Activated naive CD4-positive, alpha-beta T cell treated with anti-CD3 and anti-CD28 coated beads, Interleukin-2, amount 50 U/mL, for 72 hours (primary cell): ENCODE measurements around the gene DYRK1B. TPM values are rescaled to one million over a fixed set of nuclear protein-coding genes. Genes with fewer than 3 reads are reported as not detected.
"Not testable (repeated sequence)": the region's sequence is repeated elsewhere in the genome, so short reads cannot be mapped to it uniquely, and the experiment has no call there.

Source experiments
- ATAC-seq, 2 donors: fragments of 150-1000 bp; cut with Tn5 transposase; 2 replicates each; pipeline ENCODE4 v1.10.0; 2021; ENCODE audit warnings: mild to moderate bottlenecking in 2 of 2, moderate library complexity in 2 of 2
- DNase-seq, 2 donors: peaks; one replicate each; pipeline ENCODE4 v3.0.0; 2021 to 2022; ENCODE audit warnings: low spot score in 2 of 2
- H3K27ac Mint-ChIP-seq, 2 donors: one replicate each; pipeline ENCODE4 v1.8.0; 2022; ENCODE audit warnings: mild to moderate bottlenecking in 2 of 2, mixed read lengths in 2 of 2
- H3K36me3 Mint-ChIP-seq, 2 donors: one replicate each; pipeline ENCODE4 v1.8.0; 2022; ENCODE audit warnings: mixed read lengths in 2 of 2
- H3K9me3 Mint-ChIP-seq, 2 donors: one replicate each; pipeline ENCODE4 v1.8.0; 2022; ENCODE audit warnings: mixed read lengths in 2 of 2
- total RNA-seq, 2 donors: library from RNA; stranded (reverse); gene quantifications; one replicate each; pipeline ENCODE4 v1.2.3, GENCODE V29; 2022

The DYRK1B gene
- total RNA-seq, 2 donors from 2014 or later = 8.9 to 10.3 TPM

DNA sequence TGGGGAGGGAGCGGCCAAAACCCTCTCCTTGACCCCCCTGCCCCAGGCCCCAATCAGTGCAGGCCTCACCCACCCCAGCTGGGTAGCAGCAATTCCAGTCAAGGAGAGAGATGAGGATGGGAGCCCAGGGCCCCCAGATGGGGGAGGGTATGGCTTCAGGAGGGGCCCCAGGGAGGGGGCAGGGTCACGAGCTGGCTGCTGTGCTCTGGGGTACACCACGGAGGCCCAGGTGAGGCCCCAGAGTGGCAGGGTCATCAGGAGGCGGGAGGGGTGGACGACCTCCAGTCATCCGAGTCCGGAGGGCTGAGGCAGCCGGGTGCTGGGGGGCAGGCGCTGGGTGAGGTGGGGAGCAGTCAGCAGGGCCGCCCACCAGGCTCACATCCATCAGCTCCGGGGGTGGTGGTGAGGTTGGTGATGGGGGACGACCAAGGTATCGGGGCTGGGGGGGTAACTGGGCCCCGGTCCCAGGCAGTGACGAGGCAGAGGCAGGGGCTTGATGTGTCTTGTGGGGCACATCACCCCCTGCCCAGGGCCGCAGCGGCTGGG is 8.4 kb downstream of the DYRK1B start:
- Mint-ChIP-seq H3K27ac (no peak overlapping the region), H3K9me3 (no peaks in the 10 kb centered on the region), H3K36me3 (no peaks in the 10 kb centered on the region)
- DNase-seq (no peak), ATAC-seq (no peak)

DNA sequence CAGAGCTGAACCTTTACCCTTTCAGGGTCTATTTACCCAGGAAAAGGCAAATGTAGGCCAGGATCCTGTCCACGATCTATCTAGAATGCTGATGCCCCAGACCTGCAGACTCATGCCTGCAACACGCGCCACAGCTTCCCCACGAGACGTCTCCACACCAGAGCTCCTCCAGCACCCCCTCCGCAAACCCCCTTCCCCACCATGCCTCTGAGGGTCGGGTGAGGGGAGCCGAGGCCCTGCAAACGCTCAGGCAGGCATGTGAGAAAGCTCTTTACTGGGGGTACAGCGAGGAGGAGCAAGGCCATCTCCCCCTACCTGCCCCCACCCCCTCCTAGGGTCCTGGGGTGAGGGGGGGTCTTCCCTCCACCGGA is 8.9 kb downstream of the DYRK1B start:
- H3K9me3 Mint-ChIP-seq = no peaks in the 10 kb centered on the region
- no peak overlapping the region for H3K27ac Mint-ChIP-seq
- no peak for DNase-seq
- H3K36me3 Mint-ChIP-seq = no peaks in the 10 kb centered on the region
- ATAC-seq = no peak

DNA sequence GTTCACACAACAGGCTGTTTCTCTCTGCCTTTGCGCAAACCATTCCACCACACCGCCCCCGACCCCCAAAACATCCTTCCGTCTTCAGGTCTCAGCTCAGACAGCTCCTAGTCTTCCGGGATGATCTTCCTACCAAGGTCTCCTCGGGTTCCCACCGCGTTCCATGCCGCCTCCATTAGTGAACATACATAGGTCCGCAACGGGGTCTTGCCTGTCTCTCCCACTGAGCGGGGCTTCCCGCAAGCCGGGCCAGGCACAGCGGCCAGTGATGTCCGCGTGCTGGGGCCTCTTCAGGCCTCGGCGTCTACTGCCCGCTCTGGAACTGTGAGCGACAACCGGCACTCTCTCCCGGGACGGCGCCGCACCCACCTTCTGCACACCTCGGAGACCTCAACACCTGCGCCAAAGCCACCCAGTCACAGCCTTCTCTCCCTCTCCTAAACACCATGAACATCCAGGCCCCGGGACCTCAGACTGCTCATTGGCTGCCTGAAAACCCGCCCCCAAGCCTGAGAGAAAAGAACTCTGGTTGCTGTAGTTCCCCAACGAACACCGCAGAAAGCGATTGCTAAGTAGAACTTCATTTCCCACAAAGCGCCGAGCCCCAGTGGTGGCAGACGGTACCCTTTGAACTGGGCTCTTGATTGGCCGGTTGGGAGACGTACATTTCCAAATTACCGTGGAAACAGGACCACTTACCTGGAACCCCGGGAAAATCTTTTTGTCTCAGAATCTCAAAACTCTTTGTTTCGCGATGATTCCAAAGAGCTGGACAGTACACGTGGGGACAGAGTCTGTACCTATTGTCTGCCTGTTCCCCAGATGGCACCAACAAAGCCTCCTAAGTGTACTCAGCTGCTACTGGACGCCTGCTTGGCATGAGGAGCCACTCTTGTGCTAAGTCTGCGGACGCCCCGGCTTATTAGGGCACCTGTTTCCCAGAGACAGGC is 9.5 kb downstream of the DYRK1B start:
- H3K36me3 Mint-ChIP-seq = no peaks in the 10 kb centered on the region
- DNase-seq (peak; percentile 82 to 86), ATAC-seq (peak; percentile 97 to 99)
- H3K9me3 Mint-ChIP-seq = no peaks in the 10 kb centered on the region
- no peak overlapping the region for H3K27ac Mint-ChIP-seq

DNA sequence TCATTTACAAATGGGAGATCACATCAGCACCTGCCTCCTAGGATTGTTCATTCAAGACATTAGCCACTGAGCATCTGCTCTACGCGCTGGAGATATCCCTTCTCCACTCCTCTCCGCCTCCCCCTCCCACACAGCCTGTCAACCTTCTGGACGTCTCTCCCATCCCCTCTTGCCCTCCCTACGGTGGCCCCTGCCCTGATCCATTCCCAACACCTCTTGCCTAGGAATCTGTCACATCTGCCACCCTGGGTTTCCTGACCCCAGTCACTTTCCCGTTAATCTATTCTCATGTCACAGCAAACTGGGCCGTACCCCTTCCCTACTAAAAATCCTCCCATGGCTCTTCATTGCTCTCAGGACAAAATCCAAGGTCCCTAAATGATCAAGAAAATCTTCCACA is 10.3 kb downstream of the DYRK1B start:
- H3K9me3 Mint-ChIP-seq = no peaks in the 10 kb centered on the region
- DNase-seq = no peak
- ATAC-seq = no peak
- no peaks in the 10 kb centered on the region for H3K36me3 Mint-ChIP-seq
- H3K27ac Mint-ChIP-seq = no peak overlapping the region

DNA sequence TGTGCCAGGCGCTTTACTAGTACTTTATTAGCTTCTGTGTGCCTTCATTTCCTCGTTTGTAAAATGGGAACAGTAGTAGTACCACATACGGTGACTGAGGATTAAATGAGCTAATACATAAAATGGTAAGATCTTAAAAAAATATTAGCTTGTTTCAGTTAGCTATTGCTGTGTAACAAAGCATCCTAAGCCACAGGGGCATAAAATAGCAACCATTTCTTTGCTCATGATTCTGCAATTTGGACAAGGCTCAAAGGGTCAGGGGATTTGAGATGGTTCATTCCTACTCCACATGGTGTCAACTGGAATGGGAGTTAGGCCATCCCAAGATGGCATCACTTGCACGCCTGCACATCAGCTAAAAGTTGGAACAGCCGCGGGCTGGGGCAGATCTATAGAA is 13.3 kb downstream of the DYRK1B start:
- no peak for DNase-seq
- no peaks in the 10 kb centered on the region for H3K36me3 Mint-ChIP-seq
- no peak overlapping the region for H3K27ac Mint-ChIP-seq
- ATAC-seq = no peak
- no peaks in the 10 kb centered on the region for H3K9me3 Mint-ChIP-seq

DNA sequence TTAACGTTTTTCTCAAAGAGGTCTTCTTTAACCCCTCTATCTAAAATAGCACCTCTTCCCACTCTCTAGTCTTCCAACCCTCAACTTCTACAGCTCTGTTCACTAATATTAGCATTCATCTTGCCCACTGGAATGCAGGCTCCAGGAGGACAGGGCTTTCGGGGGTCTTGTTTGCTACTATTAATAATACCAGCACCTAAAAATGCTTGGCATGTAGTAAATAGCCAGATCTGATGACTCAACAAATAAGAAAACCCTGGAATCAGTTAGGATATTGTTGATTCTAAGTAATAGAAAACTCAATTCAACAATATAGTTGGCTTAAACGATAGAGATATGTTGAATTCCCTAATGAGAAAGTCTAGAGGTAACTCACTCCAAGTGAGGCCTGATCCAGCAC is 14.2 kb downstream of the DYRK1B start:
- H3K27ac Mint-ChIP-seq = peak overlapping the region in 1 of 2 donors; percentile 46
- H3K36me3 Mint-ChIP-seq = no peaks in the 10 kb centered on the region
- DNase-seq (no peak), ATAC-seq (no peak)
- H3K9me3 Mint-ChIP-seq = no peaks in the 10 kb centered on the region

DNA sequence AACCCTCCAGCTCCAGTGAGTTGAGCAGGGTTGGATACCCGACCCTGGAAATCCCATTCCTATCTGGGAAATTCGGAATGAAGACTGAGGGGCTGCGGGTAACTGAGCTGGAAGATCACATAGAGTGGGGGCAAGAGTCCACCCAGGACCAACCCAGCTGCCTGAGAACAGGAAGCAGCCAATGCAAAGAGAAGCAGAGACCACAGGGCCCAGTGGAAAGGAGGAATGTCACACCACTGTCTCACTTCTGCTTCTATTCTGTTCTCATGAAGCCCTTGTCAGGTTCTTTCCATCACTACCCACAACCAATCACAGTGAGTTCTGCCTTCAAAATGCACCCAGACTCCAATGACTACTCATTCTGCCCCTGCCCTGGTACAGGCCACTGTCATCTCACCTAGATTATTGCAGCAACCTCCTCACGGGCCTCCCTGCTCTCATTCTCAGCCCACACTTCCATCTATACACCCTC is 15.3 kb downstream of the DYRK1B start:
- no peak for ATAC-seq
- Mint-ChIP-seq H3K36me3 (no peaks in the 10 kb centered on the region), H3K9me3 (no peaks in the 10 kb centered on the region), H3K27ac (peak overlapping the region; percentile 46 to 73)
- DNase-seq = no peak

DNA sequence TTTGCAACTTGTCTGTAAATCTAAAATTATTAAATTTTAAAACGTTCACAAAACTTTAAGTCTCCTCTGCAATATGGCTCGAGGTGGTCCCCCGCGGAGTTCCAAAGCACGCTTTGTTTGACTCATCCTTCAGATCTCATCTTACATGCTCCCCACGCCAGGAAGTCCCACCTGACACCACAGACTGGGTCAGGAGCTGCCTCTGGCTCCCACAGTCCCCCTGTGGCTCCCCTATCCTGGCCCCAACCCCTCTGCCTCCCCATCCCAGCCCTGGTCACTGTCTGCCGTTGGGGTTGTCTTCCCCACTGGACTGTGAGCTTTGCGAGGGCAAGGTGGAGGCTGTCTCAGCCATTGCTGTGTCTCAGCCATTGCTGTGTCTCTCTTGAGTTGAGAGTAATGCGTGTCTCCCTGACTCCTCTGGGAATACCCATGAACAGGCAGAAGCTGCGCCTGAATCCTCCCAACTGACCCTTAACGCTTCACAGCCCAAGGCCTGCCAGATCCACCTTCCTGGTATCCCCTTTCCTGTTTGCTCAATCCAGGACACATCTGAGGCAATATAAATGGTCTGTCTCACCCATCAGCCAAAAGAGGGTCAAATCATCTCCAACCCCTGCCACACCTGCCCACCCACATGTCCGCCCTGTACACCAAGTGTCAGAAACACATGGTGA is 15.9 kb downstream of the DYRK1B start:
- no peak for ATAC-seq

DNA sequence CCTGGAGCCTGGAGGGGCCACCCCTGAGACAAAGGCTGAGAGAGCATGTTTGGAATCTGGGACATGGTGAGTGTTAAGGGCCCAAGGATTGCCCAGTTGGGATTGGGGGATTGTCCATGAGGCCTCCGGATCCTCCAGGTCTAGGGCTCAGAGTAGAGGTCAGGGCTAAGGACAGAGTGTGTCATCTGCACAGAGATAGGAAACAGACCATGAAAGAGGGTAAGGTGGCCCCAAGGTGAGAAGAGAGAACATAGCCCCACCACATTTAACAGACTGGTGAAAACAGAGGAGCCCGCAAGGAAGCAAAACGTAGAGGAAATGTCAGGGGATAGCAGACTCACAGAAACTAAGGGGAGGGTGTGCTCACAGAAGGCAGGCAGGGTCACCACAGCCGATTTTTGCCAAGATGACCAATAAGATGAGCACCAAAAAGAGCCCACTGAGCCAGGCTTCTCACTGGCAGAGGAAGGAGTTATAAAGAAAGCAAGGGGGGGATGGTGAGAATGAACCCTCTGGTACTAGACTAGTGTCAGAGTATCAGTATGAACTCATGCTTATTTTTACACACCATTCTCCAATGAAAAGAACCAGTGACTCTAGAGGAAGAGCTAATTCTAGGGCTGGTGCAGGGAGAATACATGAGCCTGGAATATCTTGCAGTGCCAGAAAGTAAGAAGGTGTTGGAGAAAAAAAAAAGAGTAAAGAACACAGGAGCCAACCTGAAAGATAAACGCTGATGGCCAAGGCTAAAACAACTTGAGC is 17.5 kb downstream of the DYRK1B start:
- H3K9me3 Mint-ChIP-seq = no peaks in the 10 kb centered on the region
- H3K36me3 Mint-ChIP-seq = no peaks in the 10 kb centered on the region
- ATAC-seq (no peak), DNase-seq (no peak)
- peak overlapping the region; percentile 69 to 72 for H3K27ac Mint-ChIP-seq

More for the DNA sequence above, 15.9 kb downstream of the DYRK1B start:
- no peak for DNase-seq
- no peak overlapping the region for H3K27ac Mint-ChIP-seq
- no peaks in the 10 kb centered on the region for H3K9me3 Mint-ChIP-seq
- H3K36me3 Mint-ChIP-seq = no peaks in the 10 kb centered on the region

DNA sequence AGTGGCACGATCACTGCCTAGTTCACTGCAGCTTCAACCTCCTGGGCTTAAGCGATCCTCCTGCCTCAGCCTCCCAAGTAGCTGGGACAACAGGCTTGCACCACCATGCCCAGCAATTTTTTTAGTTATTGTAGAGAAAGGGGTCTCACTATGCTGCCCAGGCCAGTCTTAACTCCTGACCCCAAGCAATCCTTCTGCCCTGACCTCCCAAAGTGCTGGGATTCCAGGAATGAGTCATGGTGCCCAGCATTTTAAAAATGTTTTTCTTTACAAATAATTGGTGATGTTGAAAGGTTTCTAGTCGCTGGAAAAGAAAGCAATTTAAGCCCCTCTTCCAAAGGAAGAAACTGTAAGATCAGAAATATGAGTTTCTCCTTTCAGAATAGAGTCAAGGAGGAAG is 19.4 kb downstream of the DYRK1B start:
- no peak for DNase-seq
- no peaks in the 10 kb centered on the region for H3K36me3 Mint-ChIP-seq
- H3K27ac Mint-ChIP-seq = no peak overlapping the region
- no peaks in the 10 kb centered on the region for H3K9me3 Mint-ChIP-seq
- no peak for ATAC-seq

DNA sequence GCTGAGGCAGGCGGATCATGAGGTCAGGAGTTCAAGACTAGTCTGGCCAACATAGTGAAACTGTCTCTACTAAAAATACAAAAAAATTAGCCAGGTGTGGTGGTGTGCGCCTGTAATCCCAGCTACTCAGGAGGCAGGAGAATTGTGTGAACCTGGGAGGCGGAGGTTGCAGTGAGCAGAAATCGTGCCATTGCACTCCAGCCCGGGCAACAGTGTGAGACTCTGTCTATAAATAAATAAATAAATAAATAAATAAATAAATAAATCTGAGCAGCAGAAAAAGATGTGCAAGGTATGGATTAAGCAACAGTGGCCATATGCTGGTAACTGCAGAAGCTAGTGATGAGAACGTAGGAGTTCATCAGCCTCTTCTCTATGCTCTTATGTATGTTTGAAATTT is 19.9 kb downstream of the DYRK1B start:
- not testable (repeated sequence) for H3K9me3 Mint-ChIP-seq, H3K36me3 Mint-ChIP-seq, H3K27ac Mint-ChIP-seq, DNase-seq, ATAC-seq

DNA sequence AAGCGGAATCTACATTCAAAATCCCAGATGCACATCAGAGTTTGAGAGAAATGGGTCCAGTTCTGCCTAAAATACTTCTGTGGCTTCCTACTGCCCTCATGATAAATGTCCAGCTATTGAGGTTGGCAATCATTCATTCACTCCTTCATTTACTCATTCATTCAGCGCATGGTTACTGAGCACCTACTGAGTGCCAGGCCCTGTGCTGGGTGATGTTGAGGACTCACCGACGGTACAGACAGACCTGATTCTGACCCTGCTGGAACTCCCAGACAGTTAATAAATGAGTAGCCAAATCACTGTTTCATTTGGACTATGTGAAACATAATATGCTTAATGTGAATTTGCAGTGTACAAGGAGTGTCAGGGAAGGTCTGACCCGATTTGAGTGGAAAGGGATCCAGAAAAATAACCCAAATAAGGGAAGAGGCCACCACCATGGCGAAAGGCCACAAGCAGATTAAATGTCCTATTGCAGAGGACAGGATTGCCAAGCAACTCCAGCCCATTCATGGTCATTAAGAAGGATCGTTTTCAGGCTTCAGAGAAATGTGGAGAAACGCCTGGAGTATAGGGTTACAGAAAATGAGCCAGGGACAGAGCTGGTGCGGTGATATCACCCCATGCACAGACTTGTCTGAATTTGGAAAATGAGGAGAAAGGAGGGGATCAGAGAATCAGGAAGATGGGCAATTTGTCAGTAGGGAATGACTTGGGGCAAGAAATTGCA is 20.5 kb downstream of the DYRK1B start:
- DNase-seq (no peak), ATAC-seq (no peak)
- no peak overlapping the region for H3K27ac Mint-ChIP-seq
- no peaks in the 10 kb centered on the region for H3K36me3 Mint-ChIP-seq
- H3K9me3 Mint-ChIP-seq = no peaks in the 10 kb centered on the region

DNA sequence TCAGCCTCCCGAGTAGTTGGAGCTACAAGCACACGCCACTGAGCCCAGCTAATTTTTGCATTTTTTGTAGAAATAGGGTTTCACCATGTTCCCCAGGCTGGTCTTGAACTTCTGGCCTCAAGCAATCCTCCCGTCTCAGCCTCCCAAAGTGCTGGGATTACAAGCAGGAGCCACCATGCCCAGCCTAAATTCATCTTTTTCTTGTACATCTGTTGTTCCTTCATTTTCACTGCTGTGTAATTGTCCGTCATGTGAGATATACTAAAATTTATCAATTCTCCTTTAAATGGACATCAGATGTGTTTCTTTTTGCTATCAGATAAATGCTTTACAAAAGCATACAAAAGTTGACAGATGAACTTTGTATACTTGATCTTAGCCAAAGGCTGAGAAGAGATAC is 22.9 kb downstream of the DYRK1B start:
- ATAC-seq (no peak), DNase-seq (no peak)
- Mint-ChIP-seq H3K9me3 (no peaks in the 10 kb centered on the region), H3K36me3 (no peaks in the 10 kb centered on the region), H3K27ac (no peak overlapping the region)

DNA sequence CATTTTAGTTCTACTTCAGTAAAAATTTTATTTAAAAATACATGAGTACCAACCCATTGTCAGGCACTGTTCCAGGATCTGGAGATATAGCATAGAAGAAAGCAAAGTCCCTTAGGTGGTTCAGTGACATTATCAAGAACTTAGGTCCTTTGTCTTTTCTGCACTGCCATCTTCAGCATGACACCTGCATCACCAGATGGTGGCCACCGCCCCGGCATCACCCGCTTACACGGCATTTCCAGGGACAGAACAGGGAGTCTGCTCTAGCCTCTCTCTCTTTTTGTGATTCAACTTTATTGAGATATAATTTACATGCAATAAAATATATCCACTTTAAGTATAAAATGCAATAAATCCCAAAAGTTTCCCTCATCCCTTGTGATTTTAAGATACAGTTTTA is 23.5 kb downstream of the DYRK1B start:
- Mint-ChIP-seq H3K9me3 (no peaks in the 10 kb centered on the region), H3K27ac (no peak overlapping the region), H3K36me3 (no peaks in the 10 kb centered on the region)
- DNase-seq (no peak), ATAC-seq (no peak)

DNA sequence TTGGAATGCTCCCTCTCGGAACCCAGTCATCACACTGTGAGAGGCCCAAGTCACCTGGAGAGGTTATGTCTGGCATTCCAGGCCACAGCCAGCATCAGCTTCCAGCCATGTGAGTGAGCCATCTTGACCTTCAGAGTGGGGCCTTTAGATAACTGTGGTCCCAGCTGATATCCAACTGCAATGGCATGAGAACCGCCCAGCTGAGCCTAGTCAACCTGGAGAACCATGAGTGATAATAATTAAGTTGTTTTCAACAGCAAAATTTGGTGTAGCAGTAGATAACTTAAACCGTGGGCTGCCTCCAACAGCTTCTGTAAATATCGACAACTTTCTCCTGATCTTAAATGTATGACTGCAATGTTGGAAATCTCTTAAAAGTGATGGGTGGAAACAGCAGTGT is 24.6 kb downstream of the DYRK1B start:
- Mint-ChIP-seq H3K9me3 (no peaks in the 10 kb centered on the region), H3K27ac (no peak overlapping the region), H3K36me3 (no peaks in the 10 kb centered on the region)
- DNase-seq (no peak), ATAC-seq (no peak)

DNA sequence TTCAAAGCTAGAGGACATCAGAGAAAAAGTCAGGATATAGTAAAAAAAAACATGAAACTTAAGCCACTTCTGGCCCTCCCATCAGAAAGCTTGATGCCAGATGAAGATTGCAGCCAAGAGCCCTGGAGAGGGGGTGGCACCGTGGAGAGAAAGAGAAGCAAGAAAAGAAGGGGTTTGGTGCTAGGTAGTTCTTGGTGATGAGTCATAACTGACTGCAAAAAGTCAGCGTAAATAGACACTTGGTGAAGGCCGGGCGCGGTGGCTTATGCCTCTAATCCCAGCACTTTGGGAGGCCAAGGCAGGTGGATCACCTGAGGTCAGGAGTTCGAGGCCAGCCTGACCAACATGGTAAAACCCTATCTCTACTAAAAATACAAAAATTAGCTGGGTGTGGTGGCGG is 25.3 kb downstream of the DYRK1B start:
- not testable (repeated sequence) for H3K9me3 Mint-ChIP-seq, ATAC-seq, DNase-seq, H3K36me3 Mint-ChIP-seq
- peak overlapping the region in 1 of 2 donors; percentile 51 for H3K27ac Mint-ChIP-seq
